ENCODE results near the gene NGB. TPM values are rescaled to one million over a fixed set of nuclear protein-coding genes. Genes with fewer than 3 reads are reported as not detected.

NGB gene
- total and polyA plus RNA-seq, 9 of the 15 experiments (the other 6 are each of a cell fraction or from before 2014, with no cell fraction given), result not detected

DNA sequence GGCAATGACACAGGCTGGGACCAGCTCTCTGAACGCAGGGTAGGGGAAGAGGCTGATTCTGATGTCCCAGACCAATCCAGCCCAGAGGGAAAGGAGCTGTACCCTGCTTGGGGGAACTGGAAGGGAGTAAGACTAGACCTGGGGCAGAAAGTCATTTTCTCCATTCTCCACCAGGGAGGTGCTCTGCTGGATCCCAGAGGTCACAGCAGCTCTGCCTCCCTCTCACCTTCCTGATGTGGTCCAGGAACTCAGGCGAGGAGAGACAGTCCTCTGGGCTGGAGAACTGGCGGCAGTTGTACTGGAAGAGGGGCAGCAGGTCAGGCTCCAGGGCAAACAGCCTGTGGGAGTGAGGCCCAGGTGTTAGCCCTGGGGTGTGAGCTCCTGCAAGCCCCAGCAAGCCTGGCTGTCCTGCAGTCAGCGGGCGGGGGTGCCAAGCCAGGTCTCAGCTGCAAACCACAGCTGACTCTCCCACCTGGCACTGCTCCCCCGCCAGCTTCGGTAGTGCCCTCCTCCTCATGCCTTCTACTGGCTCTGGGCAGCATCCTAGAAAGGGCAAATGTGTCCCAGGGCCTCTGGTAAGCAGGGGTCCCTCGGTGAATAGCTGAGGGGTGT lies 1.9 kb downstream of the NGB start (continued):
- TF ChIP-seq ZNF639 (CRISPR knock-in tag; conservative IDR thresholded peaks at IDR 0.05 in 1 of 2, IDR thresholded peaks at IDR 0.05 in 1 of 2), result no peak
- TF ChIP-seq ZFX (CRISPR knock-in tag; IDR thresholded peaks at IDR 0.05), result no peak
- no peak for TF ChIP-seq ZNF408 (CRISPR knock-in tag; IDR thresholded peaks at IDR 0.05; ENCODE audit: low read depth)
- no peak for TF ChIP-seq HNRNPH1 (optimal IDR thresholded peaks at IDR 0.05; ENCODE audit: low read depth, low read length)
- no peak for TF ChIP-seq STAT5B (CRISPR knock-in tag; IDR thresholded peaks at IDR 0.05)
- TF ChIP-seq ETV6 (IDR thresholded peaks at IDR 0.05; ENCODE audit: borderline replicate concordance in 1 of 2, low read depth in 2 of 2, low read length in 1 of 2), result no peak
- no peak for TF ChIP-seq ETV6 (CRISPR knock-in tag; IDR thresholded peaks at IDR 0.05; ENCODE audit: borderline replicate concordance)
- TF ChIP-seq C11orf30 (IDR thresholded peaks at IDR 0.05; ENCODE audit: low read depth), result no peak
- TF ChIP-seq PBX2 (CRISPR knock-in tag; IDR thresholded peaks at IDR 0.05; ENCODE audit: low read depth), result no peak
- TF ChIP-seq PBX2 (tag; conservative IDR thresholded peaks at IDR 0.05; ENCODE audit: low read depth), result no peak
- no peak for TF ChIP-seq SMARCE1 (IDR thresholded peaks at IDR 0.05)
- TF ChIP-seq ZNF277 (CRISPR knock-in tag; IDR thresholded peaks at IDR 0.05; ENCODE audit: borderline replicate concordance), result no peak
